Adrenal gland (tissue), 5 donors: Measurements from ENCODE around the gene ZNF384.

Experiments used
- CTCF ChIP-seq, 6 experiments: fragments of 450-650 bp in 4 of 6; fragments of 200-600 bp in 2 of 6; sonication (generic) in 1 of 6; IDR thresholded peaks; 1 replicate in 5 of 6; 2 replicates in 1 of 6; pipeline versions ENCODE4 v1.5.1 to v1.8.0; 2016 to 2021; ENCODE audit warnings: antibody characterized with exemption in 6 of 6, mild to moderate bottlenecking in 2 of 6, moderate library complexity in 1 of 6
- POLR2A ChIP-seq, 2 donors: fragments of 450-650 bp; IDR thresholded peaks; one replicate each; pipeline ENCODE4 v1.6.1; 2017; ENCODE audit warnings: antibody characterized with exemption in 2 of 2, mild to moderate bottlenecking in 2 of 2, moderate library complexity in 1 of 2
- donor health status: DM: no; HTN: no; CAD: no.

DNA sequence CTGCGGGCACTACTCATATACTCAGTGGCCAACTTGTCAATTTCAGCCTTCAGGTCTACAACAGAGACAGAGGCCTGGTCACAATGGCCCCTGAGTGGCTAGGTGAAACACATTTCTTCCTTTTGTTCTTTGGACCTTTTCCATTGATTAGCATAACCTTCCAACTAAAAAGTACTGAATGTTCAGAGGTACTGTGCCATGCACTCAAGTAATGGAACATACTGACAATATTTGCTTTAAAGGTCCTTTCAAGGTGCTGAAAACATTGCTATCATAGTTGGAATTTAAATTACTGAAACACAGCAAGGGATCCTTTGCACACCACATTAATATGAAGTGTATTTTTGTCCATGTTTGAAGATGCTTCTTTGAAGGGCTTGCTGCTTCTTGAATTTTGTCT, 35.8 kb downstream of the ZNF384 start:
- TF ChIP-seq CTCF (IDR thresholded peaks at IDR 0.05), result no peak
- no peak for TF ChIP-seq POLR2A (IDR thresholded peaks at IDR 0.05)
